ENCODE results near the gene TMEM132D. TPM values are rescaled to one million over a fixed set of nuclear protein-coding genes. Genes with fewer than 3 reads are reported as not detected.

The TMEM132D gene
- total RNA-seq, 2 donors from 2014 or later = not detected

DNA sequence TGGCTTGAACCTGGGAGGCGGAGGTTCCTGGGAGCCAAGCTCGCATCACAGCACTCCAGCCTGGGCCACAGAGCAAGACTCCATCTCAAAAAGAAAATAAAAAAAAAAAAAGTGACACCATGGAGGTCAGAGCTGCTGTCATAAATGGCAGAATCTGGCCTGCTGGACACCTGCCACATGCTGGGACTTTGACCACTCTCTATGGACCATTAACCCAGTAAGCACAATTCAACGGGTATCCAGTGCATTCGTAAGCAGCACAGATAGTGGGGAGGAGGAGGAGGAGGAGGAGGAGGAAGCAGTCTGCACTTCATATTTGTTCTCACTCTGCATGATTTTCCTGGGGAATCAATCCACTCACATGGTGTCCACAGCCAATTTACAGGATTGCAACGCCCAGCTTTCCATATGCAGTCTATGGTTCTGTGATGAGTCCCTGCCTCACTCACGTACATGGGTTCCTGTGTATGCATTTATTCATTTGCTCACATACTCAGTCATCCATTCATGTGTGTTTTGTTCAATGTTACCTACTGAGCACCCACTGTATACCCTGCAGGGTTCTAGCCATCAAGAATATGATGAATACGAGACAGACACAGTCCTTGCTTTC is 723.8 kb downstream of the TMEM132D start:
- DNase-seq (ENCODE audit: low spot score) = no peak
- Mint-ChIP-seq H3K27ac (no peak overlapping the region), H3K9me3 (no peaks in the 10 kb centered on the region), H3K4me3 (no peak overlapping the region), H3K27me3 (peaks cover 5 to 21% of the 10 kb centered on the region in 2 donors), H3K4me1 (ENCODE audit: low read depth in 2 of 2) (no peaks in the 10 kb centered on the region), H3K36me3 (no peaks in the 10 kb centered on the region)
- ATAC-seq = no peak

DNA sequence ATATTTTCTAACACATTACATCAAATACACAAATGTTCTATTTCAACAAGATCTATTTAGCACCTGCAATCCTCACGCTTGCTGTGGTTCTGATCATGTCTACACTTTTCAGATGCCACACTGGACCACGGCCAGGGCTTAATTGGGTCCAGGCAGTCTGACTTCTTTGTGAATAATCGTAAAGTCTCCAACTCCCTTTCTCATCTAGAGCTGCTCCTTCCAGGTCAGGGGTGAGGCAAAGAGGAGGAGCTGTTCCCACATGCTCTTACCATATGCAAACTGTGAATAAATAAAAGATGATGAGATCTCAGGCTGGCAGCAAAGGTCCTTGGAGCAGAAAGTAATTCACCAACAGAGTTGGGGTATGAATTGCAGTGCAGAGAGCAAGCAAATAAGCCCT is 733.9 kb downstream of the TMEM132D start:
- Mint-ChIP-seq H3K9me3 (no peaks in the 10 kb centered on the region), H3K27me3 (peaks cover 6 to 9% of the 10 kb centered on the region in 2 donors), H3K36me3 (no peaks in the 10 kb centered on the region), H3K4me1 (ENCODE audit: low read depth in 2 of 2) (no peaks in the 10 kb centered on the region), H3K4me3 (no peak overlapping the region), H3K27ac (no peak overlapping the region)
- DNase-seq (ENCODE audit: low spot score) = no peak
- no peak for ATAC-seq

DNA sequence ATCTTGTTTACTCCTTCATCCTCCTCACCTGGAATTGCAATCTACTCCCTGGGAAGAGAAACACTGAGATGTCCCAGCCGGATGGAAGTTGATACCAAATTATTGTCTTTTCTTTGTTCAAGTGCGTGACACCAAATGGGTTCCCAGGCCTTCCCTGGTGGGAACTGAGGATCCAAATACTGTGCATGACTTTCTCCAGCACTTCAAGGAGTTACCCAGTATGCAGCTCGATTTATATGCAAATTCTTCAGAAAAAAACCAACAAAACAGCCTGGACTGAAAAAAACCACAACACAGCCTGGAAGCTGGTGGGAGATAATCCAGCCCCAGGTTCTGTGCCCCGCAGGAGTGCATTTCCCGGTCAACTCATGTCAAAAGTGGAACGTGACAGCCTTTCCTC is 740.0 kb downstream of the TMEM132D start:
- DNase-seq (ENCODE audit: low spot score) (no peak), ATAC-seq (no peak)
- H3K27ac Mint-ChIP-seq = no peak overlapping the region
- H3K9me3 Mint-ChIP-seq = peaks cover 3% of the 10 kb centered on the region
- no peaks in the 10 kb centered on the region for H3K4me1 Mint-ChIP-seq (ENCODE audit: low read depth in 2 of 2)
- no peak overlapping the region for H3K4me3 Mint-ChIP-seq
- no peaks in the 10 kb centered on the region for H3K36me3 Mint-ChIP-seq
- H3K27me3 Mint-ChIP-seq = peaks cover 7 to 12% of the 10 kb centered on the region in 2 donors

DNA sequence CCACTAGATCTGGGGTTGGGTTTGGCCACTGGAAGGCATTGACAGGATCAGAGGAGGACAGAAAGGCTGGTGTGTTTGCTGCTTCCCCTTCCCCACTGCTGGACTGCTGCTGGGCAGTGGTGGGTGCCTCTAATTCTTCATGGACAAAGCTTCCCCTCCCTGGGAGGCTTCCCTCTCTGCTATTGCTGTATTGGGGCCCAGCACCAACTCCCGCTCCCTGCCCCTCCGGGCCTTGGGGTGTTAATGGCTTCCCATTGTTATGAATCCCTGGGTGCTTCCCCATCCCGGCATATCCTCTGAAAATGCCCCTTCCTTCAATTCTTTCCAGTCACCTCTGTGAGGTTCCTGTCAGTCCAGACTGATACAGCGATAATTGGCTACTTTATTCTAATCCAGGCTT is 740.4 kb downstream of the TMEM132D start:
- ATAC-seq (no peak), DNase-seq (ENCODE audit: low spot score) (no peak)
- Mint-ChIP-seq H3K27ac (no peak overlapping the region), H3K4me3 (no peak overlapping the region), H3K36me3 (no peaks in the 10 kb centered on the region), H3K4me1 (ENCODE audit: low read depth in 2 of 2) (no peaks in the 10 kb centered on the region), H3K27me3 (peaks cover 8 to 12% of the 10 kb centered on the region in 2 donors), H3K9me3 (peaks cover 3% of the 10 kb centered on the region)

DNA sequence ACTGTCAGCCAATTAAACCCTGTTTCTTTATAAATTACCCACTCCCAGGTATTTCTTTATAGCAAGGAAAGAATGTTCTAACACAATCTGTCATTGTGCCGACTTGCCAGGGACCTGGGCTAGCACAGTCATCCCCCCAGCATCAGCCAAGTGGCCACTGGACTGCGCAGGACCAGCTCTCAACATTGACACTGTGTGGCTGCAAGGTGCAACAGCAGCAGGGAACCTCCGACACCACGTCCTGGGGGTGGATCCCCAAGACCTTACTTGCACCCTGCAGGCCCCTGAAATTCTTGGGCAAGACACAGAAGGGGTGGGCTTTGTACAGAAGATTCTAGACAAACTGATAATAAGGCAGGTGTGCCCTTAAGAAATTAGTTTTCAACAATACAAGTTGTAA is 741.0 kb downstream of the TMEM132D start:
- no peak for DNase-seq (ENCODE audit: low spot score)
- no peaks in the 10 kb centered on the region for H3K36me3 Mint-ChIP-seq
- peaks cover 11 to 16% of the 10 kb centered on the region in 2 donors for H3K27me3 Mint-ChIP-seq
- H3K9me3 Mint-ChIP-seq = peaks cover 6% of the 10 kb centered on the region
- no peaks in the 10 kb centered on the region for H3K4me1 Mint-ChIP-seq (ENCODE audit: low read depth in 2 of 2)
- H3K27ac Mint-ChIP-seq = no peak overlapping the region
- H3K4me3 Mint-ChIP-seq = no peak overlapping the region
- no peak for ATAC-seq

DNA sequence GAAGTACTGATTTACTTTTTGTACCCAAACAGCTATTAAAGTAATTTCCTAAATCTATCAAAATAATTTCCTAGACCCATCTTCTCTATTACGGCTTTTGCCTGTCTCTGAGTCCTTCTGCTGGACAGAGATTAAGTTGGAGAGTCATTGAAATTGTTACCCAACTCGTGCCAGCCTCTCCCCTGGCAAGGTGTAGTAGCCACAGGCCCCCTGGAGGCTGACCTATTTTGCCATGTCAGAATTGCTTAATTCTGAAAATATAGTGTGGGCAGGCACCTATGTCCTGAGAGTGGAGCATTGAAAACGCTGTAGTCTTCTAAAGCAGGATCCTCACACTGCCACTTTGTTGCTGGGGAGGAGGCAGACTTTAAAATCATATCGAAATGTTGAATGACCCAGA is 742.3 kb downstream of the TMEM132D start:
- Mint-ChIP-seq H3K9me3 (peaks cover 7% of the 10 kb centered on the region), H3K36me3 (no peaks in the 10 kb centered on the region), H3K27ac (no peak overlapping the region), H3K4me3 (no peak overlapping the region), H3K27me3 (peaks cover 13 to 19% of the 10 kb centered on the region in 2 donors), H3K4me1 (ENCODE audit: low read depth in 2 of 2) (no peaks in the 10 kb centered on the region)
- ATAC-seq (no peak), DNase-seq (ENCODE audit: low spot score) (no peak)

DNA sequence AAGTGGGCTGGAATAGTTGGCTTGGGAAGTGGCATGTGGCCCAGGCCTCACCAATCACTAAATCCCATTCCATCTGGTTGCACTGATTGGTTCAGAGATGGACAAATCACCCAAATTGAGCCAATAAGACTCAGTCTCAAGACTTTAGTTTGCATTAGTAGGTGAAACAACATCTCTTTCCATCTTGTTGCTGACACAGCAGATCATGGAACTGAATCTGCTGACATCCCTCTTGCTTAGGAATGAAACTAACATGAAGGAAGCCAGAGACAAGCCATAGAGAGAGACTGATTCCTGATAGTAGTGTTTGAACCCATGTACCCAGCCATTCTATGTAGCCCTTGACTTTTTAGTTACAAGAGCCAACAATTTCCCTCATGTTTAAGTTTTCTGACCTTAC is 743.5 kb downstream of the TMEM132D start:
- Mint-ChIP-seq H3K27me3 (peaks cover 13 to 19% of the 10 kb centered on the region in 2 donors), H3K4me1 (ENCODE audit: low read depth in 2 of 2) (no peaks in the 10 kb centered on the region), H3K4me3 (no peak overlapping the region), H3K9me3 (peaks cover 7% of the 10 kb centered on the region), H3K36me3 (no peaks in the 10 kb centered on the region), H3K27ac (no peak overlapping the region)
- no peak for ATAC-seq
- DNase-seq (ENCODE audit: low spot score) = no peak

- no peak overlapping the region for H3K4me3 Mint-ChIP-seq
- peaks cover under 1 to 8% of the 10 kb centered on the region in 2 donors for H3K27me3 Mint-ChIP-seq
- H3K36me3 Mint-ChIP-seq = no peaks in the 10 kb centered on the region
- DNase-seq (ENCODE audit: low spot score) (no peak), ATAC-seq (no peak)
- no peaks in the 10 kb centered on the region for H3K4me1 Mint-ChIP-seq (ENCODE audit: low read depth in 2 of 2)
- H3K27ac Mint-ChIP-seq = no peak overlapping the region
- H3K9me3 Mint-ChIP-seq = no peaks in the 10 kb centered on the region
Observed at GRCh38 chr12:129152351-129153104, 751.3 kb downstream of the TMEM132D start.

DNA sequence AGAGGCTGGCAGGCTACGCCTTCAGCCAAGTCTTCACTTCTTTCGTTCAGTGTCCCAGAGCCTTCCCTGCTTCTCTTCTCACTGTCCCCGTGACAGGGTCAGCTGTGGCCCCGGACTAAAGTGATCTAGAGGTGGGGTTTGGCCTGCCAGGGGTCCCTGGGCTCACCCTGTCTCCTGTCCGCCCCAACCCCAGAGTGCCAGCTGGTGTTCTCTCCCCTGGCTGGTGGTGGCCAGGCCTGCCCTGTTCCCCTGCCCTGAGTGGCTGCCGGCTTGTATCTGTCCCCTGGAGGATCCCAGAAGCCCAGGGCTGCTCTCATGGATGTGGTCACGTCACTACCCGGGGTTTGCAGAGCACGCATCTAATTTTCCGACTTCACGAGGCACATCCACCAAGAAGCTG is 753.1 kb downstream of the TMEM132D start:
- DNase-seq (ENCODE audit: low spot score) (no peak), ATAC-seq (peak in 1 of 2 donors; percentile 26)
- Mint-ChIP-seq H3K27me3 (peaks cover 11 to 14% of the 10 kb centered on the region in 2 donors), H3K36me3 (no peaks in the 10 kb centered on the region), H3K4me3 (no peak overlapping the region), H3K9me3 (no peaks in the 10 kb centered on the region), H3K27ac (no peak overlapping the region), H3K4me1 (ENCODE audit: low read depth in 2 of 2) (no peaks in the 10 kb centered on the region)

GRCh38 chr12:129145381-129145780 is 758.4 kb downstream of the TMEM132D start:
- Mint-ChIP-seq H3K9me3 (no peaks in the 10 kb centered on the region), H3K27me3 (peaks cover 13 to 24% of the 10 kb centered on the region in 2 donors), H3K4me1 (ENCODE audit: low read depth in 2 of 2) (no peaks in the 10 kb centered on the region), H3K36me3 (no peaks in the 10 kb centered on the region), H3K4me3 (no peak overlapping the region), H3K27ac (no peak overlapping the region)
- no peak for DNase-seq (ENCODE audit: low spot score)
- ATAC-seq = no peak

- H3K9me3 Mint-ChIP-seq = no peaks in the 10 kb centered on the region
- H3K4me1 Mint-ChIP-seq (ENCODE audit: low read depth in 2 of 2) = no peaks in the 10 kb centered on the region
- no peak overlapping the region for H3K4me3 Mint-ChIP-seq
- peaks cover 0 to 1% of the 10 kb centered on the region in 2 donors for H3K27me3 Mint-ChIP-seq
- no peaks in the 10 kb centered on the region for H3K36me3 Mint-ChIP-seq
- no peak for DNase-seq (ENCODE audit: low spot score)
- ATAC-seq = no peak
- no peak overlapping the region for H3K27ac Mint-ChIP-seq
Observed at GRCh38 chr12:129138776-129139175, 765.0 kb downstream of the TMEM132D start.

DNA sequence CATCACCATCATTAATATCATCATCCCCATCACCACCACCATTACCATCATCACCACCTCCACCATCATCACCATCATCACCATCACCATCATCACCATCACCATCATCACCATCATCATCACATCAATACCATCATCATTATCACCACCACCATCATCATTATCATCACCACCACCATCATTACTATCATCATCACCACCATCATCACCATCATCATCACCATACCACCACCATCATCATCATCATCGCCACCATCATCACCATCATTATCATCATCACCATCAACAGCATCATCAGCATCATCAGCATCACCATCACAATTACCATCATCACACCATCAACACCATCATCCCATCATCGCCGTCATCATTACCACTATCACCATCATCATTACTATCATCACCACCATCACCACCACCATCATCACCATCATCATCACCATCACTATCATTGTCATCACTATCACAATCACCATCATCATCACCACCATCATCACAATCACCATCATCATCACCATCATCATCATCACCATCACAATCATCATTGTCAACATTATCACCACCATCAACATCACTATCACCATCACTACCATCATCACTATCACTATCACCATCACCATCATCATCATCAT is 767.0 kb downstream of the TMEM132D start:
- ATAC-seq = no peak
- Mint-ChIP-seq H3K4me3 (no peak overlapping the region), H3K4me1 (ENCODE audit: low read depth in 2 of 2) (no peaks in the 10 kb centered on the region), H3K27ac (no peak overlapping the region), H3K36me3 (no peaks in the 10 kb centered on the region), H3K9me3 (no peaks in the 10 kb centered on the region), H3K27me3 (peaks cover 0 to 8% of the 10 kb centered on the region in 2 donors)
- no peak for DNase-seq (ENCODE audit: low spot score)

DNA sequence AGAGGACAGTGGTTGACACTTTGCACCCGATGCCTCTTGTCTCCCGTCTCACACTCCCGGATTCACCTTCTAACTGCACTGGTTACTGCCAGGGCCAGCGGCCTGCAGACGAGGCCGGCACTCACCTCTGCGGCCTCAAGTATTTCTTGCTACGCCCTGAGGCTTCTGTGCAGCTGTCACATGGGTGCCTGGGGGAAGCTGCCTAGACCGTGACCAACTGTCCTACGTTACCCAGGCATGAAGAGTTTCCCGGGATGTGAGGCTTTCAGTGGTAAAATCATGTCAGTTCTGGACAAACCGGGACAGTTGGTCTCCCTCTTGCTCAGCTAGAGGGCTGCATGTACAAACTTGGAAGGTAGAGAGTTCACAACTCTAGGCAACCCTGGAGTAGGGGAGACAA is 776.1 kb downstream of the TMEM132D start:
- peaks cover 9 to 22% of the 10 kb centered on the region in 2 donors for H3K27me3 Mint-ChIP-seq
- H3K4me1 Mint-ChIP-seq (ENCODE audit: low read depth in 2 of 2) = no peaks in the 10 kb centered on the region
- H3K27ac Mint-ChIP-seq = no peak overlapping the region
- H3K4me3 Mint-ChIP-seq = no peak overlapping the region
- ATAC-seq (no peak), DNase-seq (ENCODE audit: low spot score) (no peak)
- H3K9me3 Mint-ChIP-seq = peaks cover 5% of the 10 kb centered on the region
- no peaks in the 10 kb centered on the region for H3K36me3 Mint-ChIP-seq

DNA sequence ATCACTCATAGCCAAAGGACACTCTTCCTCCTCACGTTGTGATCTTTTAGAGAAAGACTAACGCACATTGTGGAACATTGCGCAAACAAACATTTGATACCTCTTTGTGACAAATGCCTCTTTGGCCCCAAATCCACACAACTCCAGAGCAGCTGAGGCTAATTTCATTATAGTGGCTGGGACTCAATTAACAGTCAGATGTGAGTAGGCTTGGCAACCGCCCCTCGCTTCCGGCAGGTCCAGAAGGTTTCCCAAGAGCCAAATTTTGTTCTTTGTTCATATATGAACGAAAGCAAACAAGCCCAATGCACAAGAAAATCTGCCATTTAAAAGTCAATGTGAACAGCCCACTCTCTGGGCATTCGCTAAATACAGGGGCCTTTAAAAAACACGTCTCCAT is 776.6 kb downstream of the TMEM132D start:
- no peak overlapping the region for H3K27ac Mint-ChIP-seq
- H3K4me3 Mint-ChIP-seq = no peak overlapping the region
- peaks cover 9 to 22% of the 10 kb centered on the region in 2 donors for H3K27me3 Mint-ChIP-seq
- no peaks in the 10 kb centered on the region for H3K36me3 Mint-ChIP-seq
- ATAC-seq (no peak), DNase-seq (ENCODE audit: low spot score) (no peak)
- H3K9me3 Mint-ChIP-seq = peaks cover 5% of the 10 kb centered on the region
- H3K4me1 Mint-ChIP-seq (ENCODE audit: low read depth in 2 of 2) = no peaks in the 10 kb centered on the region

Data from natural killer cell treated with Interleukin-12 subunit alpha and Interleukin-12 subunit beta and Interleukin-15 and Interleukin-18, amount 100 ng/mL, for 72 hours (primary cell).